ENCODE results near the gene S1PR5.

GRCh38 chr19:10508036-10508435 lies 9.2 kb downstream of the S1PR5 start:
- TF ChIP-seq TARDBP (IDR thresholded peaks at IDR 0.05) (no peak), CTBP1 (IDR thresholded peaks at IDR 0.05; ENCODE audit: borderline replicate concordance) (no peak), SP1 (IDR thresholded peaks at IDR 0.05) (no peak), NFRKB (IDR thresholded peaks at IDR 0.05) (no peak), SUZ12 (IDR thresholded peaks at IDR 0.05) (no peak), ARNT (IDR thresholded peaks at IDR 0.05) (no peak), ZNF384 (IDR thresholded peaks at IDR 0.05) (no peak)

Data from HEK293T (cell line).